Endodermal cell (in vitro differentiated cells): ENCODE measurements around the gene GHRL. TPM values are rescaled to one million over a fixed set of nuclear protein-coding genes. Genes with fewer than 3 reads are reported as not detected.

Experiments
- DNase-seq: peaks from one replicate; pipeline ENCODE4 v3.0.0-alpha.2; 2017
- H3K27ac ChIP-seq: 2 replicates; pipeline ENCODE4 v1.5.1; 2013; ENCODE audit warnings: mild to moderate bottlenecking, low read depth, low read length, moderate library complexity
- H3K27me3 ChIP-seq: 2 replicates; pipeline ENCODE4 v1.6.1; 2013; ENCODE audit warnings: mild to moderate bottlenecking, low read length, moderate library complexity; ENCODE audit not compliant: insufficient read depth, control insufficient read depth, poor library complexity, severe bottlenecking
- H3K36me3 ChIP-seq: 2 replicates; pipeline ENCODE4 v1.7.0; 2013; ENCODE audit warnings: mild to moderate bottlenecking, low read length, moderate library complexity; ENCODE audit not compliant: control insufficient read depth, insufficient read depth
- H3K4me1 ChIP-seq: one replicate; pipeline ENCODE4 v1.7.0; 2013; ENCODE audit warnings: low read length; ENCODE audit not compliant: control insufficient read depth, insufficient read depth
- H3K4me3 ChIP-seq: 2 replicates; pipeline ENCODE4 v1.5.1; 2013; ENCODE audit warnings: mild to moderate bottlenecking, low read length, moderate library complexity
- H3K9ac ChIP-seq: 2 replicates; pipeline ENCODE4 v1.6.1; 2013; ENCODE audit warnings: mild to moderate bottlenecking, low read length, moderate library complexity; ENCODE audit not compliant: poor library complexity, severe bottlenecking; ENCODE audit errors: extremely low read depth
- H3K9me3 ChIP-seq: 2 replicates; pipeline ENCODE4 v1.6.1; 2013; ENCODE audit warnings: mild to moderate bottlenecking, low read length, moderate library complexity; ENCODE audit not compliant: control insufficient read depth
- H3K27ac Mint-ChIP-seq: 2 replicates; pipeline ENCODE4 v1.8.0; 2020; ENCODE audit warnings: mixed read lengths
- H3K27me3 Mint-ChIP-seq: 2 replicates; pipeline ENCODE4 v1.8.0; 2021; ENCODE audit warnings: mild to moderate bottlenecking, mixed read lengths; ENCODE audit not compliant: insufficient read depth
- H3K36me3 Mint-ChIP-seq: 2 replicates; pipeline ENCODE4 v1.8.0; 2020; ENCODE audit warnings: low read depth, mixed read lengths
- H3K4me1 Mint-ChIP-seq: 2 replicates; pipeline ENCODE4 v1.8.0; 2020; ENCODE audit warnings: mixed read lengths
- H3K4me3 Mint-ChIP-seq: 2 replicates; pipeline ENCODE4 v1.8.0; 2020; ENCODE audit warnings: mild to moderate bottlenecking, moderate library complexity, mixed read lengths
- H3K9me3 Mint-ChIP-seq: 2 replicates; pipeline ENCODE4 v1.8.0; 2020; ENCODE audit warnings: mild to moderate bottlenecking, mixed read lengths
- WGBS, 2 experiments: methylation state at CpG; one replicate each; pipeline versions ENCODE4 v1.1.5 to v1.1.7; 2013; ENCODE audit warnings: missing lambda C conversion rate in 2 of 2, mixed read lengths in 1 of 2; ENCODE audit not compliant: insufficient coverage in 1 of 2, insufficient read length in 1 of 2; 5-methylcytosine and 5-hydroxymethylcytosine counted together
- total RNA-seq, 2 donors: library from RNA; stranded (reverse); fragmentation: NEBNext Ultra II Directional in 1 of 2; extraction: Animal tissue kit (Norgen Biotek cat#: 25700) in 1 of 2; gene quantifications; 2 replicates in 1 of 2; 3 replicates in 1 of 2; pipeline ENCODE4 v1.2.1, GENCODE V29; 2021
- TF ChIP-seq, protein P1 (sequence below): fragments of 200-600 bp; sonication (generic); conservative IDR thresholded peaks from 2 replicates; pipeline ENCODE4 v1.5.0; 2021; ENCODE audit warnings: antibody characterized with exemption, mild to moderate bottlenecking

The GHRL gene
- total RNA-seq, 2 donors from 2014 or later = not detected

- peaks cover 43% of the 10 kb centered on the region for H3K36me3 Mint-ChIP-seq
- 87 to 100% methylated on average over 3 to 6 of the region's 6 CpGs for whole genome bisulfite sequencing, 2 experiments
- peaks cover 45% of the 10 kb centered on the region for H3K36me3 ChIP-seq
Measured at GRCh38 chr3:10319251-10319650, 26.5 kb upstream of the GHRL start.

GRCh38 chr3:10317961-10318350, 25.2 kb upstream of the GHRL start:
- TF ChIP-seq, protein P1, sequence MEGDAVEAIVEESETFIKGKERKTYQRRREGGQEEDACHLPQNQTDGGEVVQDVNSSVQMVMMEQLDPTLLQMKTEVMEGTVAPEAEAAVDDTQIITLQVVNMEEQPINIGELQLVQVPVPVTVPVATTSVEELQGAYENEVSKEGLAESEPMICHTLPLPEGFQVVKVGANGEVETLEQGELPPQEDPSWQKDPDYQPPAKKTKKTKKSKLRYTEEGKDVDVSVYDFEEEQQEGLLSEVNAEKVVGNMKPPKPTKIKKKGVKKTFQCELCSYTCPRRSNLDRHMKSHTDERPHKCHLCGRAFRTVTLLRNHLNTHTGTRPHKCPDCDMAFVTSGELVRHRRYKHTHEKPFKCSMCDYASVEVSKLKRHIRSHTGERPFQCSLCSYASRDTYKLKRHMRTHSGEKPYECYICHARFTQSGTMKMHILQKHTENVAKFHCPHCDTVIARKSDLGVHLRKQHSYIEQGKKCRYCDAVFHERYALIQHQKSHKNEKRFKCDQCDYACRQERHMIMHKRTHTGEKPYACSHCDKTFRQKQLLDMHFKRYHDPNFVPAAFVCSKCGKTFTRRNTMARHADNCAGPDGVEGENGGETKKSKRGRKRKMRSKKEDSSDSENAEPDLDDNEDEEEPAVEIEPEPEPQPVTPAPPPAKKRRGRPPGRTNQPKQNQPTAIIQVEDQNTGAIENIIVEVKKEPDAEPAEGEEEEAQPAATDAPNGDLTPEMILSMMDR = no peak
- Mint-ChIP-seq H3K27me3 (no peaks in the 10 kb centered on the region), H3K9me3 (no peaks in the 10 kb centered on the region), H3K4me3 (no peak overlapping the region), H3K4me1 (peaks cover 22% of the 10 kb centered on the region), H3K27ac (no peak overlapping the region), H3K36me3 (peaks cover 53% of the 10 kb centered on the region)
- H3K9ac ChIP-seq = no peak overlapping the region
- peaks cover 14% of the 10 kb centered on the region for H3K4me1 ChIP-seq
- H3K4me3 ChIP-seq = no peak overlapping the region
- H3K36me3 ChIP-seq = peaks cover 58% of the 10 kb centered on the region
- no peak for DNase-seq
- no peak overlapping the region for H3K27ac ChIP-seq
- no peaks in the 10 kb centered on the region for H3K9me3 ChIP-seq
- peaks cover 6% of the 10 kb centered on the region for H3K27me3 ChIP-seq
- 94 to 100% methylated on average over 2 to 3 of the region's 3 CpGs for WGBS, 2 experiments

More at GRCh38 chr3:10319251-10319650, 26.5 kb upstream of the GHRL start:
- Mint-ChIP-seq H3K27ac (no peak overlapping the region), H3K9me3 (no peaks in the 10 kb centered on the region), H3K4me3 (peak overlapping the region; percentile 98), H3K27me3 (no peaks in the 10 kb centered on the region), H3K4me1 (peaks cover 22% of the 10 kb centered on the region)
- no peak for DNase-seq
- Histone ChIP-seq H3K27ac (no peak overlapping the region), H3K9me3 (no peaks in the 10 kb centered on the region), H3K4me1 (peaks cover 14% of the 10 kb centered on the region), H3K27me3 (peaks cover 11% of the 10 kb centered on the region), H3K9ac (no peak overlapping the region), H3K4me3 (peak overlapping the region; percentile 90)
- TF ChIP-seq, protein P1 = no peak

DNA sequence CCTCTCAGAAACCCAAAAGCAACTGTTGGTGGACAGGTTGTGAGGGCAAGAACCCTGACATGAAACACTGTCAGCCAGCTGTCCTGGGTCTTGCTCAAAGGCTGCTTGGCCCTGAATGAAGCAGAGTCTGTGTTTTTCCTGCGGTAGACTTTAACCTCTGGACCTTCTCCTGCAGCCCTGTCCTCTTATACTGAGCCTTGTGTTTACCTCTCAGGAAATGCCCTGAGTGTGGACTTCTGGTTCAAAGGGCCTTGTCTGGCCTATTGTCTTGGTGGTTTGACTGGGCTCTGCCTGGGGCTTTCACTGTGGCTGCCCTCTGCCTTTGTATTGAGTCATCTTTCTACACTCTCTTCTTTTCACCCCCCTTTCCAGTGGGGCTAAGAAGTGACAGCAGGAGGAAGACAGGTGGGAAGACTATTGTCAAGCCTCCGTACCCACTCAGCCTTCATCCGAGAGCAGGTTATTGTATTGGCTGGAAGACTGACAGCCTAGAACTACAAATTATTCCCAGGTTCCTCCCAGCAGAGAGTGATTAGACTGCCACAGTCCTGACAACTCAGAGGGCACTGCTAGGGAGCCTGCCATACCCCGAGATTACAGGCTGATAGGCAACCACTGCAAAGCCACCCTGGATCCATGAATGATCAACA, 24.7 kb upstream of the GHRL start:
- H3K27ac ChIP-seq = no peak overlapping the region
- H3K9me3 Mint-ChIP-seq = no peaks in the 10 kb centered on the region
- H3K36me3 Mint-ChIP-seq = peaks cover 58% of the 10 kb centered on the region
- H3K4me1 ChIP-seq = peaks cover 14% of the 10 kb centered on the region
- no peak for DNase-seq
- peaks cover 22% of the 10 kb centered on the region for H3K4me1 Mint-ChIP-seq
- H3K36me3 ChIP-seq = peaks cover 63% of the 10 kb centered on the region
- no peak overlapping the region for H3K27ac Mint-ChIP-seq
- TF ChIP-seq, protein P1 = no peak
- no peak overlapping the region for H3K9ac ChIP-seq
- no peaks in the 10 kb centered on the region for H3K9me3 ChIP-seq
- no peak overlapping the region for H3K4me3 ChIP-seq
- H3K4me3 Mint-ChIP-seq = no peak overlapping the region
- no peaks in the 10 kb centered on the region for H3K27me3 Mint-ChIP-seq
- 90 to 97% methylated on average over 3 to 4 of the region's 4 CpGs for WGBS, 2 experiments
- H3K27me3 ChIP-seq = peaks cover 6% of the 10 kb centered on the region
